BLaER1 treated with 17β-estradiol and CSF1 and Interleukin-3, amounts not matched to agents 10 nM and 100 nM (cell line): ENCODE results near the gene TBC1D14.
A peak's percentile ranks its signal among the peaks of the same experiment; 100 is the strongest.

Experiments
- H3K27ac ChIP-seq, 11 experiments: shearing (Covaris generic); formaldehyde crosslinking; 2 replicates each; pipeline ENCODE4 v1.8.1; 2022
- H3K27me3 ChIP-seq, 11 experiments: shearing (Covaris generic); formaldehyde crosslinking; 2 replicates each; pipeline ENCODE4 v1.8.1; 2022
- H3K36me3 ChIP-seq, 11 experiments: shearing (Covaris generic); formaldehyde crosslinking; 2 replicates each; pipeline ENCODE4 v1.8.1; 2022
- H3K4me1 ChIP-seq, 10 experiments: shearing (Covaris generic); formaldehyde crosslinking; 2 replicates each; pipeline ENCODE4 v1.8.1; 2022
- H3K4me2 ChIP-seq, 11 experiments: shearing (Covaris generic); formaldehyde crosslinking; 2 replicates each; pipeline ENCODE4 v1.8.1; 2022
- H3K4me3 ChIP-seq, 10 experiments: shearing (Covaris generic); formaldehyde crosslinking; 2 replicates each; pipeline ENCODE4 v1.8.1; 2022
- H3K9ac ChIP-seq, 11 experiments: shearing (Covaris generic); formaldehyde crosslinking; 2 replicates each; pipeline ENCODE4 v1.8.1; 2022
- H3K9me3 ChIP-seq, 11 experiments: shearing (Covaris generic); formaldehyde crosslinking; replicated peaks in 1 of 11; 2 replicates each; pipeline ENCODE4 v1.8.1; 2022
- H4K20me1 ChIP-seq, 11 experiments: shearing (Covaris generic); formaldehyde crosslinking; 2 replicates each; pipeline ENCODE4 v1.8.1; 2022
- Cebpa-rat ChIP-seq, 11 experiments: shearing (Covaris generic); IDR thresholded peaks; 2 replicates each; pipeline ENCODE4 v1.8.1; 2022

Gene TBC1D14

DNA sequence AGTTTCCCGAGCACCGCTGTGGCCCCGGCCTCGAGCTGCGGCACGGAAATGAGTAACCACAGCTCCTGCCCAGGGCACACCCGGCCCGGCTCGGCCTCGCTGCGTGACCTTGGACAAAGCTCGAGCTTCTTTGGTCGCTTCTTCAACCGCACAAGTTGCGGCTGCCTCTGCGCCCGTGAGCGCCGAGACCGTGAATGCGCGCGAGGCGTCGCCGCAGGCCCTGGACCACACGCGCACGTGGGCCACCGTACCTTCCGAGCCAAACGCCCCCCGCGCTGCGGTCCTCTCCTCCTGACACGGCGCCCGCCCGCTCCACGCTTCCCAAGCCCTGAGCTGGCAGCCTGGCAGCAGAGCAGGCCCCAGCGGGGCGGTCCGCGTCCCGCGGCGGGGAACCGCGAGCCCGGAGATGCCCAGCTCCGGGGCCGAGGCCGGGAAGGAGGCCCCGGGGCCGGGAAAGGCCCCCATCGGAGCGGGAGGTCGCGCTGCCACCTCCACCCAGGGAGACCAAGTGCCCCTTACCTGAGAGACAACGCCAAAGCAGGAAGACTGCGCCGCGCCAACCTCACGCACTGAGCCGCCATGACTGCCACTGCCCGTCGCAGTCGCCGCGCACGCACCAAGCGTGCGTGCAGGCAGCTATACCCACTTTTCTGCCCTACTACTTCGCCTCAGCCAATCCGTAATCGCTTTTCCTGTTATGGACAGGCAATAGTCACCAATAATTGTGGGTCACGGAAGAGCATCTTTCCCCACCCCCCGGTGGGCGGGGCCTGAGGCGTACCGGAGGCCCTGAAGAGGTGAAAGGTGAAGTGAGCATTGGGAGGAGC, 158.0 kb downstream of the TBC1D14 start, which contains the start of gene GRPEL1:
GRPEL1 (minus strand) TSS at position 613 of the 827 bp plus-strand sequence; CDS start at position 581, 32 bp downstream.
- Histone ChIP-seq H4K20me1 (peaks cover 39 to 52% (median 50%) of the 10 kb centered on the region in 11 experiments; a peak in 21 of 22 replicates), H3K4me1 (peaks cover 34 to 43% (median 38%) of the 10 kb centered on the region in 10 experiments), H3K4me3 (peak within 1 kb of the TSS; percentile 86 to 99 (median 90)), H3K27ac (peak within 1 kb of the TSS; percentile 69 to 95 (median 93)), H3K27me3 (peaks cover 0 to 13% (median 9%) of the 10 kb centered on the region in 11 experiments; a peak in 10 of 22 replicates), H3K9me3 (no peaks in the 10 kb centered on the region), H3K36me3 (peaks cover 24 to 43% (median 36%) of the 10 kb centered on the region in 11 experiments), H3K4me2 (peak within 1 kb of the TSS; percentile 93 to 99 (median 96)), H3K9ac (peak within 1 kb of the TSS; percentile 85 to 95 (median 93))
- no peak for TF ChIP-seq Cebpa-rat (IDR thresholded peaks at IDR 0.05)

DNA sequence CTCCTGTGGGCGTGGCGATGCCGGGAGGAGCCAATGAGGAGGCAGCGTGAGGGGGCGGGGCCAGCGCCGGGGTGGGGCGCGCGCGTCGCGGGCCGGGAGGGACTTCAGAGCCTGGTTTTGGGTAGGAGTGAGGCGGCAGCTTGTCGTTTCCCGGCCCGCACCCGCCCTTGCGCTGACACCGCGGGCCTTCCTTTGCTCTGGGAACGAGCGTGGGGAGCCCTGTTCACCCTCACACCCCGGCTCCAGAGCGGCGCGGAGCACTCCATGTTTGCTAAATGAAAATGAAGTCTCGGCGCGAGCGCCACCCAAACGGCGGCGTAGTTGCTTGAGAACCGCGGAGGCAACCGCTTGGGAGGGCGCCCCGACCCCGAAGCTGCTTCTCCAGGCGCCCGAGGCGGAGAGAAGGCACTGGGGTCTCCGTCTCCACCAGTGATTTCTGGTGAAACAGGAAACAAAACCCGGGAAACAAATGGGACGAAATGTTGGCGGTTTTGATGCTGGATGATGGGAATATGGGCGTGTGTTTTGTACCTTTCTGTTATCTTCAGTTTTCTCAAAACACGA, 158.7 kb downstream of the TBC1D14 start:
- H3K27me3 ChIP-seq: peaks cover 0 to 13% (median 9%) of the 10 kb centered on the region in 11 experiments; a peak in 10 of 22 replicates
- H3K9ac ChIP-seq: peak overlapping the region; percentile 75 to 94 (median 82)
- H3K9me3 ChIP-seq: no peaks in the 10 kb centered on the region
- H3K36me3 ChIP-seq: peaks cover 17 to 36% (median 29%) of the 10 kb centered on the region in 11 experiments
- no peak for TF ChIP-seq Cebpa-rat (IDR thresholded peaks at IDR 0.05)
- peaks cover 33 to 45% (median 43%) of the 10 kb centered on the region in 11 experiments; a peak in 21 of 22 replicates for H4K20me1 ChIP-seq
- peak overlapping the region; percentile 86 to 96 (median 95) for H3K4me2 ChIP-seq
- H3K4me3 ChIP-seq: peak overlapping the region; percentile 63 to 99 (median 90)
- peak overlapping the region; percentile 27 to 77 (median 60); a peak in 21 of 22 replicates for H3K27ac ChIP-seq
- H3K4me1 ChIP-seq: peaks cover 34 to 43% (median 38%) of the 10 kb centered on the region in 10 experiments

DNA sequence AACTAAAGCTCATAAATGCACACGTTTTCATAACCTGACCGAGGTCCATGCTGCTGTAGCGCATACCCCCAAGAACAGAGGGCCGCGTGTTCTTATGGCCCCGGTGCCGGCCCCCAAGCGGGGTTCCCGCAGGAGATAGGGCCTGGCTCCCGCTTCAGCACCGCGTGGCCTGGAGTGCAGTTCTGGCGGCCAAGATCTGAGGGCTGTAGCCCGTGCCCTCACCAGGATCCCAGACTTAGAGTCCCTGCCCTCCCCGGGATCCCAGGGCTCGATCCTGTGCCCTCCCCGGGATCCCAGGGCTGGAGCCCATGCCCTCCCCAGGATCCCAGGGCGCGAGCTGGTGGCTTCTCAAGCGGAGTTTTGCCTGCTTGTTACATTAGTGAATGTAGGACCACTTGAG, 159.3 kb downstream of the TBC1D14 start:
- H3K27me3 ChIP-seq: peaks cover 0 to 13% (median 9%) of the 10 kb centered on the region in 11 experiments; a peak in 10 of 22 replicates
- no peak for TF ChIP-seq Cebpa-rat (IDR thresholded peaks at IDR 0.05)
- H3K9ac ChIP-seq: peak overlapping the region; percentile 75 to 94 (median 82)

DNA sequence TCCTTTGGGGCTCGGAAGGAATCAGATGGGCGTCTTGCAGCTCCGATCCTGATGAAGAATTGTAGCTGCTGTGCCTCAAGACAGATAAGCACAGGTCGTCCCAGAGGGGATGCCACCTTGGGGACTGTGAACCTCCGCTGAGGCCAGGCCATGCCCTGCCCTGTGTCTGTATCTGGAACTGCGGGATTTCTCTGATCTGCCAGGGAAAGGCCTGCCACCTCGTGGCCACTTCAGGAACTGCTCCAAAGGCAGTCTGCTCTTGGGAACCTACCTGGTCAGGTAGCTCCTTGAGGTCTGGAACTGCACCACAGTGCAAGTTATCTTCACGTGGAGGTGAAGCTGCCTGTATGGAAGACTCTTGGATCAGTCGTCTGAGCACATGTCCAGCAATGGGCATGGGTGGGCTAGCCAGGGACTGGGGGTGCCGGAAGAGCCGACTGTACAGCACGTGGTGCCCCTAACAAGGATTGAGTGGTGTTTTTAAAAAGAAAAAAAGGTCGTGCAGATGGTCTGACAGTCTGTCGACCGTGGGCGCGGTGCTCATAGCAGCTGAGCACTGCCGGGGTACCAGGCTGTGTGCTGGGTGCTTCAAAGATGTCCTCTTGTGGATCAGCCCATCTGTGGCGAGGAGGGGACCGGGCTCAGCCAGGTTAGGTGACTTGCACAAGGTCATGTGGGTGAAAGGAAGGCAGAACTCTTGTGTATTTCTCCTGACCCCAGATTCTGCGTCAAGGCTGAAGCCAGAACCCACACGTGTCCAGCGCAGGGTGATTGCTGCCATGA, 161.3 kb downstream of the TBC1D14 start:
- Histone ChIP-seq H3K36me3 (peaks cover 0 to 11% (median 7%) of the 10 kb centered on the region in 11 experiments; a peak in 12 of 22 replicates), H3K4me2 (peak overlapping the region in 6 of 11 experiments; percentile 23 to 41 (median 36); a peak in 7 of 22 replicates), H3K4me1 (peaks cover 20 to 34% (median 24%) of the 10 kb centered on the region in 10 experiments), H4K20me1 (peaks cover 8 to 25% (median 18%) of the 10 kb centered on the region in 11 experiments; a peak in 21 of 22 replicates), H3K9ac (no peak overlapping the region), H3K27me3 (peaks cover 0 to 13% (median 9%) of the 10 kb centered on the region in 11 experiments; a peak in 10 of 22 replicates), H3K27ac (no peak overlapping the region), H3K4me3 (no peak overlapping the region), H3K9me3 (no peaks in the 10 kb centered on the region)
- TF ChIP-seq Cebpa-rat (IDR thresholded peaks at IDR 0.05): no peak

More for the DNA sequence above, 159.3 kb downstream of the TBC1D14 start:
- Histone ChIP-seq H3K36me3 (peaks cover 12 to 31% (median 24%) of the 10 kb centered on the region in 11 experiments), H3K4me1 (peaks cover 34 to 43% (median 38%) of the 10 kb centered on the region in 10 experiments), H3K4me3 (peak overlapping the region; percentile 63 to 99 (median 90)), H3K4me2 (peak overlapping the region; percentile 86 to 96 (median 95)), H4K20me1 (peaks cover 28 to 39% (median 38%) of the 10 kb centered on the region in 11 experiments; a peak in 21 of 22 replicates), H3K27ac (peak overlapping the region in 9 of 11 experiments; percentile 56 to 77 (median 63); a peak in 13 of 22 replicates), H3K9me3 (no peaks in the 10 kb centered on the region)

DNA sequence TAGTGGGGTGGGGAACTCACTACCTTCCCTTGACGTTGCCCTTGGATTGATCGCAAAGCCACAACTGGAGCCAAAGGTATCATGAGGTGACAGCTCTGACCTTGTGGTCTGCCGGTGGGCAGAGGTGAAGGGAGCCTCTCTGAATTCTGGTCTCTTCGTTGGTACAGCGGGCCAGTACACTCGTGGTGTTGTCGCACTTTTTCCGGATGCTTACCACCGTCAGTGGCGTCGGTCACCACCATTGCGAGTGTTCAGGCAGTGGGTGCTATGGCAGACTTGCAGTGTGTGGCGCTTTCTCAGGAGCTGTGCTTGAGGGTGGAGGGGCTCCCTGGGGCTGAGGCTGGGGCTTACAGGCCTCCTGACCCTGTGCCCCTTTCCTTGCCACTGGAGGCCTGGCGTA, 163.4 kb downstream of the TBC1D14 start:
- no peaks in the 10 kb centered on the region for H3K9me3 ChIP-seq
- H3K36me3 ChIP-seq: no peaks in the 10 kb centered on the region
- no peak overlapping the region for H3K4me2 ChIP-seq
- no peak overlapping the region for H3K27ac ChIP-seq
- TF ChIP-seq Cebpa-rat (IDR thresholded peaks at IDR 0.05): no peak
- no peak overlapping the region for H3K9ac ChIP-seq
- H3K4me1 ChIP-seq: peaks cover 7 to 23% (median 11%) of the 10 kb centered on the region in 10 experiments
- H4K20me1 ChIP-seq: peaks cover 0 to 9% (median 0%) of the 10 kb centered on the region in 11 experiments; a peak in 3 of 22 replicates
- peaks cover 0 to 13% (median 9%) of the 10 kb centered on the region in 11 experiments; a peak in 10 of 22 replicates for H3K27me3 ChIP-seq
- no peak overlapping the region for H3K4me3 ChIP-seq

DNA sequence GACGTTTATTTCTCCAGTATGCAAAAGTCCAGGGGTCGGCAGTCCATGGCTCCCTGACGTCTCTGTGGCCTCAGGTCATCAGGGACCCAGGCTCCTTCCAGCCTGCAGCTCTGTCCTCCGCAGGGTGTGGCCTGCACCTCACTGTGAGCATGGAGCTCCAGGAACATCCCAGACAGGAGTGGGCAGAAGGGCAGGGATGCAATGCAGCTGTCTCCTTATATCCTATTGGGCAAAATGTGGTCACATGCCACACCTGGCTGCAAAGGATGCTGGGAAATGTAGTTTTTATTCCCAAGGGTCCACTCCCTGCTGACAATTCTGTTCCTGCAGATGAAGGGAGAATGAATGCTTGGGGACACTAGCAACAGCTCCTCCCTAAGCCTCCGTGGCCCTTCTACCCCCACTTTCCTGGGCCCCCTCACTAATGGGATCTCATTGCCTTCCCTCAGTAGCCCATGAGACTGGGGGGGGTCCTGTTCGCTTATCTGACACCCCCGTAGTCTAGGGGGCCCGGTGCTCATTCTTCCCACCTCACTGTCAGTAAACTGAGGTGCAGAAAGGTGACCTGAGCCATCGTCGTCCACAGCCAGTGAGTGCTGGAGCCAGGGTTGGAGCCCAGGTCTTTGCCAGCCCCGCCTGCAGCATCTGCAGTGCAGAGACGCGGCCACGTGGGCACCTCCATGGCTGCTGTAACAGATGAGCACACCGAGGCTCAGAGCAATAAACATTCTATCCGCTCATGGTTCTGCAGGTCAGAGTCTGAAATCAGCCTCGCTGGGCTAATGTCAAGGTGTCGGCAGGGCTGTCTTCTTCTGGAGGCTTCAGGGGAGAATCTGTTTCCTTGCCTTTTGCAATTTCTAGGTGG, 164.1 kb downstream of the TBC1D14 start:
- Histone ChIP-seq H3K4me3 (no peak overlapping the region), H3K27me3 (peaks cover 0 to 12% (median 8%) of the 10 kb centered on the region in 11 experiments; a peak in 10 of 22 replicates), H4K20me1 (peaks cover 0 to 9% (median 0%) of the 10 kb centered on the region in 11 experiments; a peak in 3 of 22 replicates), H3K9me3 (no peaks in the 10 kb centered on the region), H3K4me2 (no peak overlapping the region), H3K36me3 (no peaks in the 10 kb centered on the region), H3K9ac (no peak overlapping the region), H3K4me1 (peaks cover 6 to 20% (median 8%) of the 10 kb centered on the region in 10 experiments), H3K27ac (no peak overlapping the region)
- TF ChIP-seq Cebpa-rat (IDR thresholded peaks at IDR 0.05): no peak

DNA sequence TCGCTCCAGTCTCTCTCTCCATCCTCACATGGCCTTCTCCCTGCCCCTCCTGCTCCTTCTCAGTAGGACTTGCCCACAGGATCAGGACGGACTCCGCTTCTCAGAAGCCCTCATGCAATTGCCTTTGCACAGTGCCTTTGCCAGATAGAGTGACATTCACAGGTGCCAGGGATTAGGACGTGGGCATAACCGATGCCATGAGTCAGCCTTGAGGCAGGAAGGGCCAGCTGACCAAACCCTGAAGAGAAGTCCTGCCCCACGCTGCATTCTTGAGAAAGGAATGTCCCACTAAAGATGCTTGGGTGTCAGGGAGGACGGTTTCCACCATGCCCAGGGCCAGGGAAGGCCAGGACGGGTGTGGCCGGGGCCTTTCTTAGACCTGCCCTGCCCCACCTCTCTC, 164.8 kb downstream of the TBC1D14 start:
- peaks cover 0 to 5% (median 2%) of the 10 kb centered on the region in 11 experiments; a peak in 5 of 22 replicates for H3K27me3 ChIP-seq
- H3K9me3 ChIP-seq: peaks cover 0 to 3% (median under 1%) of the 10 kb centered on the region in 11 experiments; a peak in 7 of 22 replicates
- TF ChIP-seq Cebpa-rat (IDR thresholded peaks at IDR 0.05): no peak
- H3K4me1 ChIP-seq: peaks cover 0 to 14% (median 2%) of the 10 kb centered on the region in 10 experiments; a peak in 8 of 20 replicates
- no peak overlapping the region for H3K9ac ChIP-seq
- H3K36me3 ChIP-seq: no peaks in the 10 kb centered on the region
- H3K4me3 ChIP-seq: no peak overlapping the region
- peaks cover 0 to 9% (median 0%) of the 10 kb centered on the region in 11 experiments; a peak in 2 of 22 replicates for H4K20me1 ChIP-seq
- H3K4me2 ChIP-seq: no peak overlapping the region
- H3K27ac ChIP-seq: no peak overlapping the region
